B cell (primary cell): ENCODE measurements around the gene CCDC201. TPM values are rescaled to one million over a fixed set of nuclear protein-coding genes. Genes with fewer than 3 reads are reported as not detected.

Experiments used
- ATAC-seq: fragments of 200-7000 bp; cut with Tn5 transposase; one replicate; pipeline ENCODE4 v1.10.0; 2021; ENCODE audit warnings: low read depth, mild to moderate bottlenecking, moderate number of reproducible peaks, moderate library complexity
- CTCF ChIA-PET: fragments of 350-600 bp; sonication (Branson Sonifier 250); formaldehyde crosslinking; loops from one replicate; lab custom pipeline; 2021; ENCODE audit warnings: antibody characterized with exemption, inconsistent platforms; lab: Charles Lee
- POLR2A ChIA-PET: fragments of 350-600 bp; sonication (Branson Sonifier 250); formaldehyde crosslinking; loops from one replicate; lab custom pipeline; 2021; ENCODE audit warnings: antibody characterized with exemption; lab: Charles Lee
- DNase-seq: peaks from one replicate; pipeline ENCODE4 v3.0.0; 2013
- H2AFZ ChIP-seq: 2 replicates; pipeline ENCODE4 v1.6.1; 2012; ENCODE audit warnings: mild to moderate bottlenecking, low read depth, low read length; ENCODE audit not compliant: insufficient read depth, poor library complexity, severe bottlenecking
- H3K27ac ChIP-seq, 2 donors: 1 replicate in 1 of 2; 2 replicates in 1 of 2; pipeline ENCODE4 v1.5.1; 2012 to 2013; ENCODE audit warnings: low read length in 2 of 2, mild to moderate bottlenecking in 2 of 2, moderate library complexity in 1 of 2
- H3K27me3 ChIP-seq, 4 experiments: fragments of 200-600 bp in 1 of 4; sonication (generic) in 1 of 4; replicated peaks in 1 of 4; 1 replicate in 2 of 4; 2 replicates in 2 of 4; pipeline versions ENCODE4 v1.6.1 to v1.7.0; 2013 to 2016; ENCODE audit warnings: low read length in 3 of 4, mild to moderate bottlenecking in 2 of 4, mixed read lengths in 1 of 4, moderate library complexity in 1 of 4; ENCODE audit not compliant: insufficient read depth in 4 of 4, control insufficient read depth in 3 of 4; ENCODE audit errors: control extremely low read depth in 1 of 4
- H3K36me3 ChIP-seq, 2 experiments: replicated peaks in 1 of 2; 1 replicate in 1 of 2; 2 replicates in 1 of 2; pipeline versions ENCODE4 v1.6.1 to v1.7.1; 2013; ENCODE audit warnings: low read length in 1 of 2; ENCODE audit not compliant: insufficient read depth in 2 of 2, control insufficient read depth in 1 of 2; ENCODE audit errors: control extremely low read depth in 1 of 2, extremely low read depth in 1 of 2
- H3K4me1 ChIP-seq, 2 donors: fragments of 200-600 bp in 1 of 2; sonication (generic) in 1 of 2; 1 replicate in 1 of 2; 2 replicates in 1 of 2; pipeline versions ENCODE4 v1.5.1 to v1.6.1; 2013 to 2017; ENCODE audit warnings: low read length in 2 of 2; ENCODE audit not compliant: control insufficient read depth in 2 of 2, insufficient read depth in 2 of 2
- H3K4me2 ChIP-seq: replicated peaks from 2 replicates; pipeline ENCODE3; 2012; ENCODE audit warnings: mild to moderate bottlenecking, low read depth, low read length; ENCODE audit not compliant: poor library complexity, severe bottlenecking
- H3K4me3 ChIP-seq, 5 experiments: fragments of 200-600 bp in 1 of 5; sonication (generic) in 1 of 5; 1 replicate in 3 of 5; 2 replicates in 2 of 5; pipeline versions ENCODE4 v1.5.1 to v1.7.0; 2011 to 2016; ENCODE audit warnings: low read length in 4 of 5, mild to moderate bottlenecking in 4 of 5, low read depth in 2 of 5, control low read depth in 1 of 5, moderate library complexity in 1 of 5; ENCODE audit not compliant: insufficient read depth in 1 of 5; ENCODE audit errors: control extremely low read depth in 1 of 5, extremely low read depth in 1 of 5
- H3K79me2 ChIP-seq: fragments of 200-600 bp; sonication (generic); one replicate; pipeline ENCODE4 v1.6.0; 2016; ENCODE audit warnings: low read length; ENCODE audit not compliant: control insufficient read depth, insufficient read depth
- H3K9ac ChIP-seq: fragments of 200-600 bp; sonication (generic); 2 replicates; pipeline ENCODE4 v1.6.1; 2017; ENCODE audit warnings: mild to moderate bottlenecking, low read length, moderate library complexity
- H3K9me3 ChIP-seq, 3 donors: one replicate each; pipeline versions ENCODE4 v1.6.1 to v1.7.1; 2013; ENCODE audit warnings: low read length in 2 of 3; ENCODE audit not compliant: control insufficient read depth in 2 of 3, insufficient read depth in 1 of 3; ENCODE audit errors: control extremely low read depth in 1 of 3
- H4K20me1 ChIP-seq: 2 replicates; pipeline ENCODE4 v1.6.0; 2012; ENCODE audit warnings: mild to moderate bottlenecking, low read length; ENCODE audit not compliant: insufficient read depth, control insufficient read depth, poor library complexity, severe bottlenecking
- H3K27ac Mint-ChIP-seq: one replicate; pipeline ENCODE4 v1.8.0; 2021; ENCODE audit warnings: mixed read lengths
- H3K27me3 Mint-ChIP-seq: one replicate; pipeline ENCODE4 v1.8.0; 2021; ENCODE audit warnings: mixed read lengths
- H3K4me1 Mint-ChIP-seq: one replicate; pipeline ENCODE4 v1.8.0; 2021; ENCODE audit warnings: mixed read lengths
- H3K4me3 Mint-ChIP-seq: one replicate; pipeline ENCODE4 v1.8.0; 2021; ENCODE audit warnings: mixed read lengths
- H3K9me3 Mint-ChIP-seq: one replicate; pipeline ENCODE4 v1.8.0; 2022; ENCODE audit warnings: mixed read lengths; ENCODE audit not compliant: insufficient read depth
- EZH2 ChIP-seq: IDR thresholded peaks from 2 replicates; pipeline ENCODE4 v1.6.1; 2012; ENCODE audit warnings: borderline replicate concordance, low read depth, mild to moderate bottlenecking, moderate library complexity, low read length; ENCODE audit not compliant: insufficient read depth, poor library complexity, severe bottlenecking
- WGBS: methylation state at CpG from one replicate; pipeline ENCODE4 v1.1.5; 2013; ENCODE audit warnings: missing lambda C conversion rate; ENCODE audit not compliant: insufficient coverage; 5-methylcytosine and 5-hydroxymethylcytosine counted together
- intact Hi-C: fragments of 100-400 bp; cut with micrococcal nuclease; formaldehyde crosslinking; loops from one replicate; pipeline ENCODE4 v1.10.0; 2022
- polyA plus RNA-seq: library from polyadenylated mRNA; depleted of rRNA; stranded (reverse); fragments of >200 nt; gene quantifications from 2 replicates; pipeline ENCODE4 v1.2.3, GENCODE V29; 2012
- total RNA-seq, 2 donors: library from RNA; stranded (reverse); fragments of 120-200 nt in 1 of 2; gene quantifications; 1 replicate in 1 of 2; 2 replicates in 1 of 2; pipeline versions ENCODE4 v1.2.3 to v1.2.4, GENCODE V29; 2013 to 2022
- TF ChIP-seq, protein P1 (sequence below): fragments of 200-600 bp; IDR thresholded peaks from one replicate; pipeline ENCODE4 v1.8.0; 2022; ENCODE audit warnings: antibody characterized with exemption, mild to moderate bottlenecking

Gene CCDC201
- total and polyA plus RNA-seq, 2 donors (not counting 1 experiment from before 2014, with no cell fraction given): not detected

- Mint-ChIP-seq H3K27me3 (peaks cover 47% of the 10 kb centered on the region), H3K27ac (no peak overlapping the region), H3K4me3 (no peak overlapping the region), H3K9me3 (no peaks in the 10 kb centered on the region), H3K4me1 (peaks cover 8% of the 10 kb centered on the region)
- H3K4me1 ChIP-seq: peaks cover 3 to 5% of the 10 kb centered on the region in 2 donors
- H3K4me2 ChIP-seq: no peak overlapping the region
- H4K20me1 ChIP-seq: no peaks in the 10 kb centered on the region
- H3K9ac ChIP-seq: no peak overlapping the region
- DNase-seq: no peak
- no peaks in the 10 kb centered on the region for H3K36me3 ChIP-seq
- H3K4me3 ChIP-seq: no peak overlapping the region
- H3K9me3 ChIP-seq: no peaks in the 10 kb centered on the region
- intact Hi-C loops: no loop called here
- no peak overlapping the region for H3K27ac ChIP-seq
- peaks cover 0 to 36% (median 24%) of the 10 kb centered on the region in 4 experiments for H3K27me3 ChIP-seq
- 65% methylated on average over 2 of the region's 3 CpGs for WGBS
- TF ChIP-seq, protein P1, sequence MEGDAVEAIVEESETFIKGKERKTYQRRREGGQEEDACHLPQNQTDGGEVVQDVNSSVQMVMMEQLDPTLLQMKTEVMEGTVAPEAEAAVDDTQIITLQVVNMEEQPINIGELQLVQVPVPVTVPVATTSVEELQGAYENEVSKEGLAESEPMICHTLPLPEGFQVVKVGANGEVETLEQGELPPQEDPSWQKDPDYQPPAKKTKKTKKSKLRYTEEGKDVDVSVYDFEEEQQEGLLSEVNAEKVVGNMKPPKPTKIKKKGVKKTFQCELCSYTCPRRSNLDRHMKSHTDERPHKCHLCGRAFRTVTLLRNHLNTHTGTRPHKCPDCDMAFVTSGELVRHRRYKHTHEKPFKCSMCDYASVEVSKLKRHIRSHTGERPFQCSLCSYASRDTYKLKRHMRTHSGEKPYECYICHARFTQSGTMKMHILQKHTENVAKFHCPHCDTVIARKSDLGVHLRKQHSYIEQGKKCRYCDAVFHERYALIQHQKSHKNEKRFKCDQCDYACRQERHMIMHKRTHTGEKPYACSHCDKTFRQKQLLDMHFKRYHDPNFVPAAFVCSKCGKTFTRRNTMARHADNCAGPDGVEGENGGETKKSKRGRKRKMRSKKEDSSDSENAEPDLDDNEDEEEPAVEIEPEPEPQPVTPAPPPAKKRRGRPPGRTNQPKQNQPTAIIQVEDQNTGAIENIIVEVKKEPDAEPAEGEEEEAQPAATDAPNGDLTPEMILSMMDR: no peak
- TF ChIP-seq EZH2: no peak
- ATAC-seq: no peak
- H2AFZ ChIP-seq: no peak overlapping the region
- no peaks in the 10 kb centered on the region for H3K79me2 ChIP-seq
- CTCF ChIA-PET: interaction anchor here (1.3 to 2.4 kb wide), 3 partner anchors 1265 to 1339 kb away, joined by 3 to 10 read pairs (median 6); no protein-coding TSS in a partner anchor
- POLR2A ChIA-PET: no interaction called here
Measured at GRCh38 chr7:45915606-45916005, 42.7 kb upstream of the CCDC201 start.

- 94% methylated on average over 10 of the region's 12 CpGs for WGBS
- H3K4me3 Mint-ChIP-seq: no peak overlapping the region
- H3K4me2 ChIP-seq: no peak overlapping the region
- H4K20me1 ChIP-seq: no peaks in the 10 kb centered on the region
- H3K79me2 ChIP-seq: no peaks in the 10 kb centered on the region
- H3K27ac Mint-ChIP-seq: no peak overlapping the region
- intact Hi-C loops: no loop called here
- ATAC-seq: no peak
- H3K27me3 Mint-ChIP-seq: peaks cover 41% of the 10 kb centered on the region
- H3K9me3 Mint-ChIP-seq: no peaks in the 10 kb centered on the region
- H3K36me3 ChIP-seq: no peaks in the 10 kb centered on the region
- H3K27ac ChIP-seq: no peak overlapping the region
- H3K4me3 ChIP-seq: no peak overlapping the region
- no peak overlapping the region for H2AFZ ChIP-seq
- TF ChIP-seq, protein P1: no peak
- no peak for TF ChIP-seq EZH2
- H3K9me3 ChIP-seq: no peaks in the 10 kb centered on the region
- ChIA-PET POLR2A (no interaction called here), CTCF (interaction anchor here (1.8 to 2.4 kb wide), 2 partner anchors 1266 to 1339 kb away, joined by 6 to 10 read pairs; no protein-coding TSS in a partner anchor)
- no peak overlapping the region for H3K9ac ChIP-seq
- peaks cover 3 to 5% of the 10 kb centered on the region in 2 donors for H3K4me1 ChIP-seq
- peaks cover 0 to 30% (median 22%) of the 10 kb centered on the region in 4 experiments for H3K27me3 ChIP-seq
- DNase-seq: no peak
- peaks cover 3% of the 10 kb centered on the region for H3K4me1 Mint-ChIP-seq
Measured at GRCh38 chr7:45914911-45915310, 42.0 kb upstream of the CCDC201 start.
